Astrocyte of the cerebellum (primary cell): ENCODE measurements around the gene CABP2.

Experiments
- DNase-seq: peaks from one replicate; pipeline ENCODE4 v3.0.0-alpha.2; 2011; ENCODE audit warnings: low read depth
- H3K4me3 ChIP-seq: 2 replicates; pipeline ENCODE4 v1.5.1; 2011; ENCODE audit warnings: mild to moderate bottlenecking, low read depth, low read length, moderate library complexity
- CTCF ChIP-seq: IDR thresholded peaks from 2 replicates; pipeline ENCODE4 v1.5.1; 2012; ENCODE audit warnings: low read length, low read depth, moderate library complexity, mild to moderate bottlenecking; ENCODE audit errors: missing control alignments
- in situ Hi-C: cut with HindIII; loops from 2 replicates; pipeline ENCODE4 v1.10.0; 2017; ENCODE audit warnings: low sequenced_read_pairs

Gene CABP2

DNA sequence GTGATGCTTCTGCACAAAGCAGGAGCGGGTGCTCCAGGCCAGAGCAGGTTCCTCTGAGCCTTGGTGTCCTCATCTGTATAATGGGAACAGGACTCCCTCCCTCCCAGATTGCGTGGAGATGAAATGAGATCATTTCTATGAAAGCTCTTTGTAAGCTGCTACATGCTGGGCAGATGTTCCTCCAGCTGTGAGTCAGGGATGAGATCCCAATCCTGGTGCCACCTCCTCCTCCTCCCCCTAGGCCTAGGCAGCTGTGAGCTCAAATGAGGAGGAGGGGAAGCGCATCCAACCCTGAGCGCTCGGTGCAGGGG lies 7.0 kb upstream of the CABP2 start:
- in situ Hi-C loops = no loop called here
- DNase-seq = no peak
- no peak overlapping the region for H3K4me3 ChIP-seq
- no peak for TF ChIP-seq CTCF

DNA sequence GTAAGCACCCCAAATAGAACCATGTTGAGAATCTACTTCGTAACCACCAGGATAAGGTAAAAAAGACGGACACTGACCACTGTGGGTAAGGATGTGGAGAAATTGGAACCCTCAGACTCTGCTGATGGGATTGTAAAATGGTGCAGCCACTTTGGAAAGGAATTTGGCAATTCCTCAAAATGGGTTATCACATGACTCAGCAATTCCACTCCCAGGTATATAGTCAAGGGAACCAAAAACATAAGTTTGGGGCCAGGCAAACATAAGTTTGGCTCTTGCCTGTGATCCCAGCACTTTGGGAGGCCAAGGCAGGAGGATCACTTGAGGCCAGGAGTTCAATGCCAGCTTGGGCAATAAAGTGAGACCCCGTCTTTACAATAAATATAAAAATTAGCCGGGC lies 5.1 kb upstream of the CABP2 start:
- no peak for TF ChIP-seq CTCF
- H3K4me3 ChIP-seq = no peak overlapping the region
- in situ Hi-C loops = no loop called here
- DNase-seq = no peak

DNA sequence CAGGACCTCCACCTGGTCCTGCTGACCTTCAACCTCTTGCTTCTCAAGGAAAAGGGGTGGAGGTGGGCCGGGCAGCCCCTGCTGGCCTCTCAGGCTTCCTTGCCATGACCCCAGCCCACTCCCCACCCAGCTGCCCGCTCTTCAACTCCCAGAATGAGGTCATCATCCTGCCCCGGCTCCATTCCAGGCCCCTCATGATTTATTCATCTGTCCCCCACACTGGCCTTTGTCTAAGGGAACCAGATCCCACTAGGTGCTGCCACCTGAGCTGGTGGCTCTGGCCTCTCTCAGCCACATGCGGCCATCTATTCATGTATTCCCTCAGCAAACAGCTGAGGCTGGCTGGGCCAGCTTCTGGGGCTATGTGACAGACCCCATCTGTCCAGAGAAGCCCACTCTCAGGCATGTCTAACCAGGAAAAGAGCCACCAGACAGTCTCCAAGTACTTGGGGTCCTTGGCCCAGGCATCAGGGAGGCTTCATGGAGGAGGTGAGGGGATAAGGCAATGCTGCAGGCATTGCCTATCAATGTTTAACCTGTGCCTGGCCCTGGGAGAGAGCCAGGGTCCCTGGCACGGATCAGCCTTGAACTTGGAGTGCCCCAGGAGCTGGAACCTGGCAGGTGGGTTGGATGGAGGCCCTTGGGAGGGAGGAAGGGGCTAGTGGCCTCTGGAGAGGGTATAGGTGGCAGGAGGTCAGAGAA lies 2.2 kb upstream of the CABP2 start:
- no peak overlapping the region for H3K4me3 ChIP-seq
- no peak for TF ChIP-seq CTCF
- in situ Hi-C loops = no loop called here
- DNase-seq = no peak

DNA sequence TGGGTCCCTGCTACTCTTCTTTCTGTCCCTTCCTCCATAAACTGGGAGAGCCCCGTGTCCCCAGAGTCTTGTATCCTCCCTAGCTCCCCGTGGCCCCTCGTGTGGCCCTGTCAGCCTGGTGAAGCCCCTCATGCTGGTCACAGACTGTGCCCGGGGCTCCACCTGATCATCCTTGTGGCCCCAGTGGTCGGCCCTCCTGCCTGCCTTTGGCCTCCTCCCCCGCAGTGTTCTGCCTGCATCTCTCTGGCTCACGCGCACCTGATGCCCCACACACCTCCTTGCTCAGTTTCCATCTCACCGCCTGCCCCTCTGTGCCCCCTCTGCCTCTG lies 1.2 kb upstream of the CABP2 start:
- TF ChIP-seq CTCF = no peak
- no peak for DNase-seq
- H3K4me3 ChIP-seq = no peak overlapping the region
- in situ Hi-C loops = no loop called here

GRCh38 chr11:67523556-67524479 lies 572 bp upstream of the CABP2 start:
- DNase-seq = no peak
- no peak for TF ChIP-seq CTCF
- H3K4me3 ChIP-seq = no peak overlapping the region
- in situ Hi-C loops = no loop called here

DNA sequence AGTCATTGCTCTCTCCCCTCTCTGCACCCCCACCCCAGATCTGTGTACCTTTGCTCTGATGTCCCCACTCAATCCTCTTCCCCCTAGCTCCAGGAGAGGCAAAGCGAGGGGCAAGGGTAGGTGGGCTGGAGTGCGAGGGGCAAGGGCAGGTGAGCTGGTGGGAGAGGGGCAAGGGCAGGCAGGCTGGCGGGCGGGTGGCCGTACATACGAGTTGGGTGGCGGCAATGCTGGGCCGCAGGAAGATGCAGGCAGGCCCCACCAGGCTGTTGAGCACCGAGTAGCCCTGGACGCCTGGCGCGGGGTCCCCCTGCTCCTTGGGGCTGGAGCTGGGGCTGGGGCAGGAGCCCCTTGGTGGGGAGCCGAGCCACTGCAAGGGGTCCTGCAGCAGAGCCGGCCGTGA lies 908 bp downstream of the CABP2 start:
- DNase-seq = no peak
- in situ Hi-C loops = no loop called here
- no peak for TF ChIP-seq CTCF
- no peak overlapping the region for H3K4me3 ChIP-seq
